IMR-90 (cell line): Measurements from ENCODE around the gene CYP46A1. TPM values are rescaled to one million over a fixed set of nuclear protein-coding genes. Genes with fewer than 3 reads are reported as not detected.

ENCODE experiments used
- ATAC-seq: fragments of 200-7000 bp; cut with Tn5 transposase; 2 replicates; pipeline ENCODE4 v1.9.1; 2020; ENCODE audit warnings: low read depth, mild to moderate bottlenecking, moderate library complexity
- BruUV-seq: library from RNA; stranded (reverse); fragments of 400-500 nt; replicated peaks from 2 replicates; lab custom pipeline; 2021; lab: Mats Ljungman, UMichigan
- CTCF ChIA-PET: fragments of 300-600 bp; formaldehyde crosslinking; extraction: SDS; loops from one replicate; lab custom pipeline; 2021; ENCODE audit warnings: antibody characterized with exemption; lab: Yijun Ruan, JAX
- POLR2A ChIA-PET: fragments of 300-600 bp; sonication (Branson Sonifier 250); formaldehyde crosslinking; loops from one replicate; lab custom pipeline; 2022; ENCODE audit warnings: antibody characterized with exemption; ENCODE audit not compliant: unreplicated experiment; lab: Charles Lee
- DNase-seq: peaks from one replicate; pipeline ENCODE4 v3.0.0; 2013
- H2AFZ ChIP-seq: replicated peaks from 2 replicates; pipeline ENCODE3; 2013; ENCODE audit warnings: low read length, mild to moderate bottlenecking; ENCODE audit not compliant: poor library complexity
- H2AK5ac ChIP-seq: 2 replicates; pipeline ENCODE4 v1.6.1; 2013; ENCODE audit warnings: low read depth, low read length, inconsistent platforms
- H2AK9ac ChIP-seq: replicated peaks from 2 replicates; pipeline ENCODE3; 2013; ENCODE audit warnings: mild to moderate bottlenecking, low read depth, low read length, moderate library complexity; ENCODE audit not compliant: poor library complexity
- H2BK120ac ChIP-seq: 2 replicates; pipeline ENCODE4 v1.6.1; 2013; ENCODE audit warnings: low read depth, low read length, inconsistent platforms
- H2BK15ac ChIP-seq: 3 replicates; pipeline ENCODE4 v1.6.1; 2013; ENCODE audit warnings: low read depth, low read length, inconsistent platforms
- H2BK20ac ChIP-seq: 2 replicates; pipeline ENCODE4 v1.6.1; 2013; ENCODE audit warnings: low read depth, mild to moderate bottlenecking, inconsistent platforms, low read length, moderate library complexity
- H2BK5ac ChIP-seq: 2 replicates; pipeline ENCODE4 v1.6.1; 2013; ENCODE audit warnings: mild to moderate bottlenecking, low read depth, low read length, inconsistent platforms; ENCODE audit not compliant: poor library complexity, severe bottlenecking
- H3K14ac ChIP-seq: replicated peaks from 2 replicates; pipeline ENCODE4 v1.6.1; 2013; ENCODE audit warnings: low read depth, low read length, inconsistent platforms
- H3K18ac ChIP-seq: 2 replicates; pipeline ENCODE4 v1.6.1; 2013; ENCODE audit warnings: low read depth, low read length, control low read depth
- H3K23ac ChIP-seq: 2 replicates; pipeline ENCODE4 v1.6.1; 2013; ENCODE audit warnings: low read depth, low read length, inconsistent platforms
- H3K27ac ChIP-seq: 2 replicates; pipeline ENCODE4 v1.5.1; 2013; ENCODE audit warnings: mild to moderate bottlenecking, control low read depth, low read length; ENCODE audit not compliant: insufficient read depth
- H3K27me3 ChIP-seq: 2 replicates; pipeline ENCODE4 v1.6.1; 2013; ENCODE audit warnings: low read length; ENCODE audit not compliant: control insufficient read depth, insufficient read depth
- H3K36me3 ChIP-seq: 2 replicates; pipeline ENCODE4 v1.6.1; 2013; ENCODE audit warnings: low read length, mixed read lengths; ENCODE audit not compliant: control insufficient read depth, insufficient read depth
- H3K4ac ChIP-seq: 2 replicates; pipeline ENCODE4 v1.6.1; 2013; ENCODE audit warnings: low read depth, low read length, inconsistent platforms
- H3K4me1 ChIP-seq: 2 replicates; pipeline ENCODE4 v1.6.1; 2013; ENCODE audit warnings: low read length, mixed read lengths; ENCODE audit not compliant: control insufficient read depth, insufficient read depth
- H3K4me2 ChIP-seq: 2 replicates; pipeline ENCODE4 v1.6.1; 2013; ENCODE audit warnings: low read depth, mild to moderate bottlenecking, control low read depth, low read length, moderate library complexity
- H3K4me3 ChIP-seq: 2 replicates; pipeline ENCODE4 v1.5.1; 2013; ENCODE audit warnings: low read depth, mild to moderate bottlenecking, control low read depth, low read length, moderate library complexity; ENCODE audit not compliant: insufficient read depth
- H3K56ac ChIP-seq: 2 replicates; pipeline ENCODE4 v1.6.1; 2013; ENCODE audit warnings: low read length, inconsistent platforms; ENCODE audit not compliant: insufficient read depth; ENCODE audit errors: extremely low read depth
- H3K79me1 ChIP-seq, 2 experiments: 2 replicates each; pipeline ENCODE4 v1.6.1; 2013; ENCODE audit warnings: low read length in 2 of 2, inconsistent platforms in 1 of 2, low read depth in 1 of 2
- H3K9ac ChIP-seq: 2 replicates; pipeline ENCODE4 v1.6.1; 2013; ENCODE audit warnings: low read depth, low read length, control low read depth
- H3K9me1 ChIP-seq: 2 replicates; pipeline ENCODE4 v1.6.1; 2013; ENCODE audit warnings: low read length, inconsistent platforms; ENCODE audit not compliant: insufficient read depth
- H3K9me3 ChIP-seq: 2 replicates; pipeline ENCODE4 v1.6.1; 2013; ENCODE audit warnings: low read length; ENCODE audit not compliant: control insufficient read depth, insufficient read depth
- H4K20me1 ChIP-seq: 2 replicates; pipeline ENCODE4 v1.6.1; 2013; ENCODE audit warnings: low read length, inconsistent platforms; ENCODE audit not compliant: insufficient read depth
- H4K5ac ChIP-seq: 2 replicates; pipeline ENCODE4 v1.6.1; 2013; ENCODE audit warnings: mild to moderate bottlenecking, low read depth, low read length, control low read depth
- H4K8ac ChIP-seq, 2 experiments: 2 replicates each; pipeline ENCODE4 v1.6.1; 2013; ENCODE audit warnings: low read depth in 2 of 2, low read length in 2 of 2, control low read depth in 1 of 2, inconsistent platforms in 1 of 2
- H4K91ac ChIP-seq: 2 replicates; pipeline ENCODE4 v1.6.1; 2013; ENCODE audit warnings: low read depth, low read length, inconsistent platforms; ENCODE audit not compliant: insufficient read depth
- SMC3 ChIP-seq: fragments of 150-350 bp; IDR thresholded peaks from 2 replicates; pipeline ENCODE4 v1.6.1; 2016; ENCODE audit warnings: low read depth, mild to moderate bottlenecking, antibody characterized with exemption, low read length, moderate library complexity
- WGBS, 2 experiments: methylation state at CpG; one replicate each; pipeline versions ENCODE4 v1.1.5 to v1.1.7; 2013; ENCODE audit warnings: missing lambda C conversion rate in 2 of 2; ENCODE audit not compliant: insufficient read length in 1 of 2; ENCODE audit errors: extremely low coverage in 2 of 2; 5-methylcytosine and 5-hydroxymethylcytosine counted together
- dilution Hi-C: fragments of 300-500 bp; cut with HindIII; formaldehyde crosslinking; loops from one replicate; pipeline ENCODE4 v1.14.3; 2018; ENCODE audit warnings: low sequenced_read_pairs; ENCODE audit not compliant: unreplicated experiment
- in situ Hi-C: fragments of 300-500 bp; cut with MboI; formaldehyde crosslinking; loops from 3 replicates; pipeline ENCODE4 v1.14.3; 2019; ENCODE audit warnings: low sequenced_read_pairs, inconsistent platforms, mixed read lengths
- intact Hi-C: fragments of 100-400 bp; cut with micrococcal nuclease; formaldehyde crosslinking; loops from 2 replicates; pipeline ENCODE4 v1.10.0; 2022
- polyA plus RNA-seq, 3 experiments: library from polyadenylated mRNA; depleted of rRNA; stranded (reverse); fragments of >200 nt; gene quantifications; 2 replicates each; pipeline ENCODE4 v1.2.3, GENCODE V29; 2012; ENCODE audit warnings: low replicate concordance in 1 of 3
- total RNA-seq: library from RNA; depleted of rRNA; stranded (reverse); fragments of >200 nt; gene quantifications from 2 replicates; pipeline ENCODE4 v1.2.3, GENCODE V29; 2012

The CYP46A1 gene
- total and polyA plus RNA-seq, 2 of the 4 experiments (the other 2 are of a cell fraction) = 0.18 to 0.31 TPM

DNA sequence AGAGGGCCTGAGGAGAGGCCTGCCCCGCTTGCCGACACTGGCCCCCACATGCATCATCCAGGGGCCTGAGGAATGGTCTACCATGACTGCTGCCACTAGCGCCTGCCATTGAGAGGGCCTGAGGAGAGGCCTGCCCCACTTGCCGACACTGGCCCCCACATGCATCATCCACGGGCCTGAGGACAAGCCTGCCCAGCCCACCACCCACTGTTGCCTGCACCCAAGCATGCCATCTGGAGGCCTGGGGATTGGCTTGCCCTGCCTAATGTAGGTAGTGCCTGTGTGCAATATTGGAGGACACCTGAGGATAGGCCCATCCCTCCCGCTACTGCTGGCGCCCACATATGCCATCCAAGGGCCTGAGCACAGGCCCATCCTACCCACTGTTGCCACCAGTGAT lies 24.4 kb downstream of the CYP46A1 start:
- Histone ChIP-seq H3K79me1 (no peaks in the 10 kb centered on the region), H3K27ac (no peak overlapping the region), H2BK15ac (no peak overlapping the region), H3K14ac (no peak overlapping the region), H2BK120ac (no peak overlapping the region), H3K9ac (no peak overlapping the region), H4K20me1 (no peaks in the 10 kb centered on the region), H3K56ac (no peak overlapping the region), H3K9me1 (no peaks in the 10 kb centered on the region), H3K9me3 (peaks cover 4% of the 10 kb centered on the region), H3K4me1 (no peaks in the 10 kb centered on the region), H3K23ac (no peak overlapping the region), H4K91ac (no peak overlapping the region), H3K4ac (no peak overlapping the region), H4K5ac (no peak overlapping the region), H3K4me2 (no peak overlapping the region), H2AK5ac (no peak overlapping the region), H2BK5ac (no peak overlapping the region), H3K27me3 (peaks cover 6% of the 10 kb centered on the region; the same call in 1 of the 2 replicates), H2AK9ac (no peak overlapping the region), H3K36me3 (no peaks in the 10 kb centered on the region), H3K18ac (no peak overlapping the region), H2BK20ac (no peak overlapping the region), H2AFZ (no peak overlapping the region), H3K4me3 (no peak overlapping the region), H4K8ac (no peak overlapping the region)
- ChIA-PET POLR2A (no interaction called here), CTCF (no interaction called here)
- no peak for TF ChIP-seq SMC3
- intact Hi-C loops = no loop called here
- in situ Hi-C loops = no loop called here
- WGBS, 2 experiments = 100% methylated on average over 2 of the region's 7 CpGs; no CpG with 5 or more reads in 1 of the 2 experiments
- DNase-seq (no peak), ATAC-seq (no peak)
- dilution Hi-C loops = no loop called here
- BruUV-seq = no TSS peak
